Measurements from ENCODE around the gene MEF2C.
"Not testable (repeated sequence)": the region's sequence is repeated elsewhere in the genome, so short reads cannot be mapped to it uniquely, and the experiment has no call there.

MEF2C gene

DNA sequence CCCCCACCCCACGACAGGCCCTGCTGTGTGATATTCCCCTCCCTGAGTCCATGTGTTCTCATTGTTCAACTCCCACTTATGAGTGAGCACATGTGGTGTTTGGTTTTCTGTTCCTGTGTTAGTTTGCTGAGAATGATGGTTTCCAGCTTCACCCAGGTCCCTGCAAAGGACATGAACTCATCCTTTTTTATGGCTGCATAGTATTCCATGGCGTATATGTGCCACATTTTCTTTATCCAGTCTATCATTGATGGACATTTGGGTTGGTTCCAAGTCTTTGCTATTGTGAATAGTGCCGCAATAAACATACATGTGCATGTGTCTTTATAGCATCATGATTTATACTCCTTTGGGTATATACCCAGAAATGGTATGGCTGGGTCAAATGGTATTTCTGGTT is 89.2 kb downstream of the MEF2C start:
- DNase-seq = not testable (repeated sequence)

DNA sequence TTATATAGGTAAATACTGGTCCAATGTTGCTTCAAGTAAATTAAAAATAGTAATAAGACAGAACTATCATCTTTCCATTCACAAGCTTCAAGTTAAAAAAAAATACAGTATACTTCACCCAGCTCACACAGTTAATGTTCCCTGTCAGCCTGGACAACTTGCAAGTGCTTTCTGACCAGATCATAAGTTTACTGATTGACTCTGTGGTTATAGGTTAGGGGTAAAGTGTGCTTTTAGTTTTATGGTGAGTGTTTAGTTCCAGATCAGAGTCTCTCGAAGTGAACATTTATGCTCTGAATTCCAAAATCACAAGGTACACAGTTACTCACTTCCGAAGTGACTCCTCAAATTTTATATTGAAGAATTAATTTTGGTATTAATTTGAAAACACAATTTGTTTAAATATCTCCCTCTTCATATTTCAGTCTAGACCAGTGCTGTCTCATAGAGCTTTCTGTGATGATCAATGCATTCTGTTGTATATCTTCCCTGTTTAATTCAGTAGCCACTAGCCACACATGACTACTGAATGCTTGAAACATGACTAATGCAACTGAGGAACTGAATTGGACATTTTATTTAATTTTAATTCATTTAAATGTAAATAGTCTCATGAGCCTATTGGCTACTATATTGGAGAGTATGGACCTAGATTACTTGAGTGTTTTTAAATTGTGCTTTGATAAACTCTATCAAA is 90.7 kb downstream of the MEF2C start:
- no peak for DNase-seq

DNA sequence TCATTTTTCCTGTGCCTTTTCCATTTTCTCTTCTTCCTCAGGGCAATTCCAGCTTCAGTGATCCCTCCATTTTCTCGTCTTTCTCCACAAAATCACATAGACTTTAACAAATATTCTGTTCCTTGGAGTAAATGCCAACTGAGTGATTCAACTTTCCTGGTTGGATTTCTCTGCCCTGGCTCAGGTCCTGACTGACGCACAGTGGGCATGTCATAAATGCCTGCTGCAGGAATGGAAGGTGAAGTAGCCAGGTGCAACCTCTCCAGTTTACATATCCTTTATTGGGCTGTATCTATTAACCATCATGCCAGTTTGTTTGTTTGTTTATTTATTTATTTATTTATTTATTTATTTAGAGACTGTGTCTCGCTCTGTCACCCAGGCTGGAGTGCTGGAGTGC is 95.1 kb downstream of the MEF2C start:
- no peak for DNase-seq

DNA sequence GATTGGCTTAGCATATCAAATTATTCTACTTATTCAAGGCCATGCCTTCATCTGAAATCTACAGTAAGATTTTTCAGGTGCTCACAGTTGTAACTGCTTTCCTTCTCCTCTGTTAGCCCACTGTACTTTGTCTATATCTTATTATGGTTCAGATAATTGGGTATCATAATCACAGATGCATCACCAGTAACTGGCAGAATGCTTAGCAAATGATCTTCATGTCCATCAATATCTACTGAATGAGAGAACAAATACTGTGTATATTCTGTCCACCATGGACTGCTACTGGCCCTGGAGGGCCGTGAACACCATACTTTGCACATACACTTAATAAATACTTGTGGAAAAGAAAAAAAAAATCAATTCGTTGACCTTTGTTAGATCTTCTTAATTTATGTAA is 96.2 kb downstream of the MEF2C start:
- DNase-seq = no peak

DNA sequence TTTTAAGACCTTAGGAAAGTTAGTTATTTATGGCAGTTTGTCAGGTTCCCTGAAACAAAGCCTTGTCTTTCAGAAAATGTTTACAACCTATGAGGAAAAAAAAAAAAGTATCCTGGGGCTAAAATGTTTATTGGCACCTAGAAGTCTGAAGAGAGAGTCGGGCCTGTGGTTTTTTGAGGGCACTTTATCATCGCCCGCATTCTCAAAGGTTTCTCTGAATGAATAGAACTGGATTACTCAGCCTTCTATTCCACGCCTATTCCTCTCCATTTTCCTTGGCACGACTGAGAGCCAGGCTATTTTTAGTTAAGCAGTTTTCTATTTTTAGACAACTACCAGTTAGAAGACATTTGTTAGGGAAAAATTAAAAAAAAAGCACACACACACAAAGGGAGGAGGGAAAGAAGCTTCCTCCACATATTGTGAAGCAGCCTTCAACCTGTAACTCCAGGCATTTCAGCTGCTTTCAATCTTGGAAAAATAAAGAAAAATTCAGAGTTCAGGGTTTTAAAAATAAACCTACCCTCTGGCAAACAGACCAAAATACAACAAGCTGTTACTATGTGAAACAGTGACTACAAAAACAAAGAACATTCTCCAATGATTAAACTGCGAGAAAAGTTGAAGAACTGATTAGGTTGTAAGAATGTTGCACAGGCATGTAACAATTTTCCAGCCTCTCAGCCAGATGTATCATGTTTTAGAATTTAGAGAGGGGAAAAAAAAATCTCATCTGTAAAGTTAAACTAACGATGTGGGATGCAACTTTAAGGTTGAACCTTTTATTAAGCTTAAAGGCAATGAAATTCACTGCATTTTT is 97.0 kb downstream of the MEF2C start:
- no peak for DNase-seq

DNA sequence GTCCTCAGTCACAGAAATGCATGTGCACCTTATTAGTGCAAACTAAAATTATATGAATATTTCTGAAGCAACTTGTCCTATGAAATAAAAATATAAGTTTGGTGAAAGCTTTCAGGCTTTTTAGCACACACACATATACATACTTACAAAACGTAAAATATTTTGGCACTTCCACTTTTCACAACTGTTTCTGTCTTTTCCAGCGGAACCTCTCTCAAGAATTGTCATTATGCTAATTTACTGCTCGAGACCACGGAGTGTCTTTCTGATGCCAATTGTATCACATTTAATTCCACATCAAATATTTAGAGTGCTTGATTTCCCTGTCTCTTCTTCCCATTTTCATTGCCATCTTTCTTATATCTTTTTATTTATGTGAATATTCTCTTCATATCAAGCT is 100.4 kb downstream of the MEF2C start:
- DNase-seq = no peak

DNA sequence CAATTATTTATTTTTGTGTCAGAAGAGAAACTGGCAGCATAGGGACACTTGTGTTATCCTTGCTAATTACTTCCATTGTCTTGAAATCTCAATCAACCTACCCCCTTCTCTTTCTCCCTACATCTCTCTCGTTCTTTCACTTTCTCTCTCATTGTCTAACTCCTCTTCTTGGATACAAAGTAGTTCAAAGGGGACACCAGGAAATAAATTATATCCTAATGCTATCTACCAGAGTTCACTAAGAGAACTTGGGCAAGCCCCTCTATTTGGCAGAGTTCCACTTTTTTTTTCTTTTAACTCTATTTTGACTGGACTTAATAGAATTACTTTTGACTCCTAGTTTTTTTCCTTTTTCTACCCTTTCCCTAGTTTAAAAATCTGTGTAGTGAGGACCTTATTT is 102.2 kb downstream of the MEF2C start:
- DNase-seq = no peak

DNA sequence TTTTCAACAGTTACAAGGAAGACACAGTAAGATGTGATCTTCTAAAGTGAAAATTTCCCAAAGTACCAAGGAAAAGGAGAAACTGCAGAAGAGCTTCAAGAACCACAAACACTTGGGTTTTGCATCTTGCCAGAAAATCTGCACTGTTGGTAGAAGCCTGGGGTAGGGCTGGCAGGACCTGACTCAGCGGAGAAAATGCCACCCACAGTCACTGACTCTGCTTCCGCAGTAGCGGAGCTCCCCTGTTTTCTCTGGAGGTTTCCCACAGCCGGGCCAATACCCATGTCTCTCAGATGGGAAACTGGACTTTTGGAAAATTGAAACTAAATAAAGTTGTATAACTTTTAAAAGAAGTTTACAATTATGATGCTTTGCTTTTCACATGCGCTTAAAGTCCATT is 104.2 kb downstream of the MEF2C start:
- DNase-seq = no peak

DNA sequence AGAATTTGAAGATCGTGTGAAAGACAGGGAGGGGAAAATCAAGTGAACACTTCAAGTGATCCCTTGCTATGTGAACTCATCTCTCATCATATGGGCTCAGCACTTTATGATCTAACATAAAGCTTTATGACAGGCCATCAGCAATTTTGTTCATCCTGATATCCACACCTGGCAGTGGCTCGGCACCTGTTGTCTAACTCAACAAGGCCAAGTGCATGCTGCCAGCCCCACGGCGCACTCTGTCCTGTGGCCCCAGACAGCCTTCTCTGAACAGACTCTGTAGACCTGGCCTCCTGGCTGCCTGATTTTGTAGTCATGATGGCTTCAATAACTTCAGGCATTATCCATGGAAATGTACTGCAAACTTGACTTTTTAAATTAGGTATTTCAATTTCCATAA is 106.3 kb downstream of the MEF2C start:
- DNase-seq = no peak

DNA sequence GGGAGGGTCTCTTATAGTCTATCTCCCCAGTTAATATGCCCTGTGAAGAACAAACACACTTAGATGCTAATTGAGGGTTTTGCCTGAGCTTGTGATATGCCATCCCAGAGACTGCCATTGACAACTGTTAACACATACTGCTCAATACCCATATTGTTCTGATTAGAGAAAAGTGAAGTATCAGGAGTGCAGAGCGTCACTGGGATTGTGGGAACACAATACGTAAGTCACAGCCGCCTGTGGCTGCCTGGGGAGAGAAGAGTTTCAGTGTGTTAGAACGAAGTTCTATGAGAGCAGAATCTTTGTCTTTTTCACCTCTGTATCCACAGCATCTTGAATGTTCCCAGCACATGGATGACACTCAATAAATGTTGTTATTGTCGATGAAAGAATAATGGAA is 110.2 kb downstream of the MEF2C start:
- DNase-seq = no peak

DNA sequence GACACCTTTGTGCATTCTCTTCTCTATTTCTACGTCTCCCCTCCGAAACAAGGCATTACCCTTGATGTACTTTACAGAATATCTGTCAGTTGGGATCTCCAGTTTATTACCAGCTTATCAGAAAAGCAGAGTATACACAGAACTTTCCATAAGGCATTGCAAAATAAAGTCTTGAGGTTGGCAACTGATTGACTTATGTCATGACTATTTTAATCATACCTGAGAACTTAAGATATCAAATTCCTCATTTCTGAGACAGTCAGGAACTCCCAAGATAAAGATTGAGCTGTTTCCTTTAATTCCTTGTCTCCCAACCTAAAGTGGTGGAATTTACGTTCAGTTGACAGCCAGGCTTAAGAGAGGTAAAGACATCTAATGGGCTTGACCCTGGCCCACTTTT is 110.9 kb downstream of the MEF2C start:
- DNase-seq = no peak

DNA sequence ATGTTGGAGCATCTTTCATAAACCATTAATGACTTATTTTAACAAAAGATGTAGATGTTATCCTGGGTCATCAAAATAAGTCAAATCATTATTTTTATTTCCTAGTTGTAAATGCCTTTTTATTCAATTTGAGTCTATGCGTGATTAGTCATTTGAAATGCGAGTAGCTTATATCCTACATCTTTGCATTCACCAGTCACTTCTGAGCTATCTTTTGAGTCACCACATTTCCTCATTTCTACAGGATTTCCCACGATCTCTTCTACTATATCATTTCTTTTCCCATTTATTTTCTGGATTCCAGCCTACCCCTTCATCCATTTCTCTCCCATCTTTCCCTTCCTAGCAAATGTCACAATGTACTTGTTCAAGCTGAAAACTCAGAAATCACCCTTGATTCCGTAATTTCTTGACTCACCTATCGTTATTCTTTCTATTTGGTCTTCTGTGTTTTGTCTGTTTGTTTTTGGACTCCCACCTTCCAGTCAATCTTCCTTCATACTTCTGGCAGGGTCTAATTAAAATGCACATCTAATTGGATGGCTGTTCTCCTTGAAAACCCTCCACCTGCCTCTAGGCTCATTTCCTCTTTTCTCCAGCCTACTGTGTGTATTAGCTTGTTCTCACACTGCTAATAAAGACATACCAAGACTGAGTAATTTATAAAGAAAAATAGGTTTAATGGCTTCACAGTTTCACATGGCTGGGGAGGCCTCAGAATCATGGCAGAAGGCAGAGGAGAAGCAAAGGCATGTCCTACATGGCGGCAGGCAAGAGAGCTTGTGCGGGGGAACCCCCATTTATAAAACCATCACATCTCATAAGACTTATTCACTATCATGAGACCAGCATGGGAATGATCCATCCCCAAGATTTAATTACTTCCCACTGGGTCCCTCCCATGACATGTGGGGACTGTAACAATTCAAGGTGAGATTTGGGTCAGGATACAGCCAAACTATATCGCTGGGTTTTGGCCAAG is 112.4 kb downstream of the MEF2C start:
- no peak for DNase-seq

DNA sequence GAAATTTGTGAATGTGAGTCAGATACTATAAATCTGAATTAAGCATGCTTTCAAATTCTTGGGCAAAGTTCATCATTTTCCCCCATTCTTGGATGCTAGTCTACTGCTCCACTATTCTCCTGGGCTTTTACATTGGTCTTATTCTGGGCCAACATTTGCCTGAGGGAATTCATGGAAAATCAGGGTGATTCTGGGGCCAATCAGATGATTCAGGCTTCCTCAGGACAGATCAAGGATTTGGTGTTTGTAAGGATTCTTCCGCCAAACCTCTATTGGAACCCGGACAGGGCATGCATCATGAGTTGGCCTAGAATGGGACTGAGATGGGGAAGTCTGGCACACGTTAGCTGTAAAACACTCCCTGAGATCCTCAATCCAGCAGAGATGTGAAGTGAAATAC is 113.8 kb downstream of the MEF2C start:
- no peak for DNase-seq

DNA sequence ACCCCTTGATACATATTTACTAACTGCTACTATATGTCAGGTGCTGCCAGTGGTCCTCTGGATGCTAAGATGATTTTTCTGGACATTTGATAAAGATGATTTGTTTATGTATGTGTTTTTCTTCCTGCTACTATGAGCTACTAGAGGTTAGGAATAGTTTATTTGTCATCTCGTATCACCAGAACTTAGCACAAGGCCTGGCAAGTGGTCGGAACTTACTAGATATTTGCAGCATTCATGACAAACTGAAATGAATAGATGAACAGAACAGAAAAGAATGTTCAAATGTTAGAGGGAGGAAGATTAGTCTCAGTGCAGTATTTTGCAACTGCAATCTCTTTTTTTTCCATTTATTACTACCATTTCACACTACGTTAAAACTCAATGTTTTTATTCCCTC is 114.6 kb downstream of the MEF2C start:
- DNase-seq = no peak

DNA sequence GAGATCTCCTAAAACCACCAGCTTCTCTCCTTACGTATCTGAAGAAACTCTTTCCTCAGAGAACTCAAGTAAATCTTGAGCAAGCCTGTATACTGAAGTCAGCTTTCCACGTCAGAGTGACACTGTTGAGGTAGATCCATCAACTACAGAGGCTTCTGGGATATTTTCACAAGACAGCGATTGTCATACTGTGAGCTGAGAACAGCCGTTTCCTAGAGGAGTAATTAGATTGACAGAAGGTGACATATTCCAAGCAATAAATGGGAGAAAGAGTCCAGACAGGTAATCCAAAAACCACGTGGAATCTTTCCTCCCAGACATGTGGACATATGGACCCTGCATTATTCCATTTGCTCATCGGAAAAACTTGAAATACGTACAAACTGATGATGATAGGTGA is 117.2 kb downstream of the MEF2C start:
- no peak for DNase-seq

DNA sequence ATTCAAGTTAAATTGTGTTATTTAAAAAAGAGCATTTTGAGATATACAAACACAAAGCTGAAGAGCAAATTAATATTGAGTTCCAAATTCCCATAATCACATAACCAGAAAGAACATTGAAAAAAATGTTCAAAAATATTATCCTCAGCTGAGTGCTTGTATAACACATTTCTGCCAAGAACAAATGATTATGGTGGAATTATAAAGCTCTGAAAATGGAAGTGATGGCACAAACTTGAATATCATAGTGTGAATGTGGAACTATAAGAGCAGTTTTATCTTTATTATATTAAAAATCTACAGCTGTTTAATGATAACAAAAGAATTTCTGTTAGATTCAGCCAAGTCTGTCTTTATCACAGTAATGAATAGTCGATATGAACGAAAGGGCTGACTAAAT is 117.8 kb downstream of the MEF2C start:
- no peak for DNase-seq

DNA sequence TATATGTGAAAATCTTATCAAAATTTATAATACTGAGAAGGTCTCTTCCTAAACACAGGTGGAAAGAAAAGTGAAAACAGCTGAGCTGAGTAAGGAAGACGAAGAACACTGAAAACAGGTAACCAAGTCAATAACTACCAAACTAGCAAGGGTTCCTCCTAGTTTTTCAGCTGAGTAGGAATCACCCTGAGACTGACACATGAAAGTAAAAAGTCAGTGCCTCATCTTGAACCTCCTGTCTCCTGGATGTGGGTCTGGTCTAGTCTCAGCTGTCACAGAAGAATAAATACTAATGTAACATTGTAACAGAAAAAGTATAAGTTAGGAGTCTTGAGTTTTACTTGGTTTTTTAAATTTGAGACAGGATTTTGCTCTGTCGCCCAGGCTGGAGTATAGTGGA is 121.0 kb downstream of the MEF2C start:
- DNase-seq = no peak

DNA sequence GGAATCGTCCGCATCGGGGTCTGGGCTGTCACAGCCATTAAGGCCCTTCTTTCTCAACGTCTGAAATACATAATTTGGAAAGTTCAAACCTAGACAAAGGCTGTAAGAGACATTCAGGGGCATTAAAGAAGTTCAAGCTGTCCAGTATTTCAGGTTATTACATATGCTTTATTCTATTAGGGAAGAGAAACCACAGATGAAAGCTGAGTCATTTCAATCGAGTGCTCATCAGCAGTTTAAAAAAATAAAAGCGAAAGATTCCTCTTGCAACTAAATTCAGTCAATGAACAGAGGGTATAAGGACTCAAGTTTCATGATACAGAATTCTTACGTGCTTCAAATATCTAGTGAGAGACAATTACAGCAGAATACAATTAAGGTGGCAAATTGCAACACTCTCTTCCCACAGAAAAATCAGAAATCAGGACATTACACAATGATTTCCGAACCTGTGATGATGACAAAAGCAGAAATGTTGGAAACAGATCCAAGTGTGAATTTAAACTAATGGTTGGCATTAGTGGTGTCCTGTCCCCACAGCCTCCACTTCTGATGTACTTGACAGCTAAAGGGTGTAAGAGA is 121.6 kb downstream of the MEF2C start:
- no peak for DNase-seq

DNA sequence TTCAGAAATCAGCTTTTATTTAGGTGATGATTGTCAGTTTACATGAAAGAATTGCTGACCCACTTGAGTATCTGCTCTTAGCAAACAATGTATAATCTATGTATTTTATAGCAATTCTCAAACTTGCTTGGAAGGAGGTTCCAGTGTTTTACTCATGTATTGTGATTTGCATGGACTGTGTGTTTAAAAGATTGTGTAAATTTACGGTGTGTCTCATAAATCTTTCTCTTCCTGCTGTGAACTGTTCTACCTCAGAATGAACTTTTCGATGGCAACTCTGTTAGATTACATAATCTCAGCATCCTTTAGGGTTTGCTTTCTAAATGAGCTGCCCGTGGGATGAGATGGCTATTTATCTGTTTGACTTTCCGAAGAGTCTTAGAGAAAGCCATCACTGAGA is 122.5 kb downstream of the MEF2C start:
- DNase-seq = no peak

DNA sequence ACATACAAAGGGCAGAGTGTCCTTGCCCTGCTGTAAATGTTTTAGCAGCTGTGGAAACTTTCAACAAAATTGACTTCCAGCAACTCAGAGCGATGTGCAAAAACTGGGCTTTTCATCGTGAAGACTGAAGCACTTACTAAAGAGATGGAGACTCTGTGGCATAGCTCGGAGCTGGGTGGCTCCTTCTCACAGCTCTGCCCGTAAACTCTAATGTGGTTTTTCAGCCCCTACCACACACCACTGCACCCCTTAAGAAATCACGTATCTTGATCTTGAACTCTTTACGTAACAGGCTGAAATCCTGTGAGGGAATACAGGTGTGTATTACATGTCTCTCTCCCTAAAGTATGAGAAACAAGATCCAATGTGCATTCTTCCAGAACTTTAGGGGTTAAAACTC is 124.4 kb downstream of the MEF2C start:
- DNase-seq = no peak

DNA sequence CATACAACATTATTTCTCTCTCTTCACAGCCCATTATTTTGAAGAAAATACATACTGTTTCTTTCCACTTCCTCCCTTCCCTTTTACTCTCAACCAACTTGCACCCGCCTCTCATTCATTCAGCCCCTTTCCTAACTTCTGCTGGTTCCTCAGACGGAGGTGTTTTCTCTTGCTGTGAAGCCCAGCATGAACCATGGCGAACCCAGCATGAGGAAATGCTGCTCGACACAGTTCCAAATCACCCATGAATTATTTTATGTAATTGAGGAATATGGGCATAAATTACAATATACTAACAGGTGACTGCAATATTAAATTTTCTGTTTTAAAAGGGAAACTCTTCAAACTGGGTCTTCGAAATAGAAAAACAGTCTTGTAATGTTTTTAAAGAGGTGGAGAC is 124.8 kb downstream of the MEF2C start:
- DNase-seq = no peak

DNA sequence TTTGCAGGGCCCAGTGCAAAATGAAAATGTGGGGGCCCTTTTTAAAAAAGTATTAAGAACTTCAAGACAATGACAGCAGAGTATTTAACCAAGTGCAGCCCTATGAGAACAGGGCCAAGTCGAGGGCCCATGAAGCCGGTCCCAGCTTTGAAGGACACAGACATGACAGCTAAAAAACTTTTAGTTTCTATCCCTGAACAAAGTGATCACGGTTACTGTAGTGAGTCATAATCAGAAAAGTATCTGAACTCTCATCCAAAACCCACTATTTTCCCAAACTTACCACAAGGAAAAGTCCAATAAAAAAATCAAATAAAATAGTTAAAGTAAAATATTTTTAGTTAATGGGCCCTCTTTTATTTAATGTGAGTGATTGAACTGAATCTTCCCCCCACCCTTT is 126.0 kb downstream of the MEF2C start:
- no peak for DNase-seq

DNA sequence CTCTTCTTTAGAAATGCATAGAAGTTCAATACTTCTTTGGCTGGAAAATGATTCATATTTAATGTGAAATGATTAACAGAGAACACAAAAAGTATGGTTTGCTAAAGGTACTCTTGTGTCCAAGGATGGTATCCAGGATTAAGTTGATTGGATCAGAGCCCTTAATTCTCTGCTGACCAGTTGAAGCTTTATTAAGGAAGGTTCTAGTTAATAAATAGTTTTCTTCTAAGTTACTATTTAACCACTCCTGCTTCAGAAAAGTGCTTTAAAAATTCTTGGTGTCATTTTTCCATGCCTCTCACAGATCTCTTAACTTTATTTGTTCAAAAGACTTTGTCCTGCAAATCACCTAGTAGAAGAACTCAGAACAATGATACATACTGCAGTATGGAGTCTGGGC is 134.3 kb downstream of the MEF2C start:
- DNase-seq = no peak

All from stimulated activated CD4-positive, alpha-beta T cell treated with anti-CD3 and anti-CD28 coated beads, Interleukin-4, amount 100 ng/mL, for 1 hour (primary cell).